Adrenal gland (tissue), 5 donors: ENCODE measurements around the gene APLP2.

Source experiments
- POLR2A ChIP-seq, 2 donors: fragments of 450-650 bp; IDR thresholded peaks; one replicate each; pipeline ENCODE4 v1.6.1; 2017; ENCODE audit warnings: antibody characterized with exemption in 2 of 2, mild to moderate bottlenecking in 2 of 2, moderate library complexity in 1 of 2
- TF ChIP-seq, protein P1 (sequence below), 6 experiments: fragments of 450-650 bp in 4 of 6; fragments of 200-600 bp in 2 of 6; sonication (generic) in 1 of 6; IDR thresholded peaks; 1 replicate in 5 of 6; 2 replicates in 1 of 6; pipeline versions ENCODE4 v1.5.1 to v1.8.0; 2016 to 2021; ENCODE audit warnings: antibody characterized with exemption in 6 of 6, mild to moderate bottlenecking in 2 of 6, moderate library complexity in 1 of 6
- donor health status: DM: no; HTN: no; CAD: no.

DNA sequence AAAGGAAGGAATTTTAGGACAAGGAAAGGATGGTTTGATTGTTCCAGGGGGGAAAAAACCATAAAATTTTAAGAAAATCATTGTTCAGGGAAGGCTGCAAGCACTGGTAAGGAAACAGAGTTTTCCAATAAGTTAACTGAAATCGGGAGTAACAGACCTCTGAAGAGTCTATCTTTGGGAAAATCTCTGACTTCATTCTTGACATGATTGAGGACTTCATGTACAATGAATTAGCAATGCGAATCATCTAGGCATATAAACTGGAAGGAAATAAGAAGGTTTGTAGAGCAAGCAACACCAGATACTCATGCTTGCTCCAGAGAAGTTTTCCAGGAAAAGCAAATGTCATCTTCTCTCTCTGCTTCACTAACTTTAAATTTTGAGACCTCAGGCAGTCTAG, 18.5 kb downstream of the APLP2 start:
- TF ChIP-seq, protein P1, sequence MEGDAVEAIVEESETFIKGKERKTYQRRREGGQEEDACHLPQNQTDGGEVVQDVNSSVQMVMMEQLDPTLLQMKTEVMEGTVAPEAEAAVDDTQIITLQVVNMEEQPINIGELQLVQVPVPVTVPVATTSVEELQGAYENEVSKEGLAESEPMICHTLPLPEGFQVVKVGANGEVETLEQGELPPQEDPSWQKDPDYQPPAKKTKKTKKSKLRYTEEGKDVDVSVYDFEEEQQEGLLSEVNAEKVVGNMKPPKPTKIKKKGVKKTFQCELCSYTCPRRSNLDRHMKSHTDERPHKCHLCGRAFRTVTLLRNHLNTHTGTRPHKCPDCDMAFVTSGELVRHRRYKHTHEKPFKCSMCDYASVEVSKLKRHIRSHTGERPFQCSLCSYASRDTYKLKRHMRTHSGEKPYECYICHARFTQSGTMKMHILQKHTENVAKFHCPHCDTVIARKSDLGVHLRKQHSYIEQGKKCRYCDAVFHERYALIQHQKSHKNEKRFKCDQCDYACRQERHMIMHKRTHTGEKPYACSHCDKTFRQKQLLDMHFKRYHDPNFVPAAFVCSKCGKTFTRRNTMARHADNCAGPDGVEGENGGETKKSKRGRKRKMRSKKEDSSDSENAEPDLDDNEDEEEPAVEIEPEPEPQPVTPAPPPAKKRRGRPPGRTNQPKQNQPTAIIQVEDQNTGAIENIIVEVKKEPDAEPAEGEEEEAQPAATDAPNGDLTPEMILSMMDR (IDR thresholded peaks at IDR 0.05) = no peak
- TF ChIP-seq POLR2A (IDR thresholded peaks at IDR 0.05) = no peak
